Transverse colon (tissue), 4 donors: ENCODE results near the gene AP4B1. TPM values are rescaled to one million over a fixed set of nuclear protein-coding genes. Genes with fewer than 3 reads are reported as not detected.
A peak's percentile ranks its signal among the peaks of the same experiment; 100 is the strongest.

Experiments
- DNase-seq: peaks from one replicate; pipeline ENCODE4 v3.0.0-alpha.2; 2019
- H3K27ac ChIP-seq, 4 donors: fragments of 200-600 bp; sonication (generic); 2 replicates each; pipeline ENCODE4 v1.5.1; 2016 to 2018; ENCODE audit warnings: inconsistent platforms in 4 of 4
- H3K27me3 ChIP-seq: fragments of 200-600 bp; sonication (generic); 2 replicates; pipeline ENCODE4 v1.5.1; 2017; ENCODE audit warnings: inconsistent platforms
- H3K36me3 ChIP-seq, 4 donors: fragments of 200-600 bp; sonication (generic); 2 replicates each; pipeline ENCODE4 v1.5.1; 2017 to 2019; ENCODE audit warnings: inconsistent platforms in 4 of 4
- H3K4me1 ChIP-seq, 4 donors: fragments of 200-600 bp; sonication (generic); 2 replicates each; pipeline ENCODE4 v1.5.1; 2017 to 2020; ENCODE audit warnings: inconsistent platforms in 4 of 4
- H3K4me3 ChIP-seq, 4 donors: fragments of 200-600 bp; sonication (generic); 1 replicate in 1 of 4; 2 replicates in 3 of 4; pipeline versions ENCODE4 v1.5.1 to v1.6.1; 2017 to 2019; ENCODE audit warnings: inconsistent platforms in 4 of 4
- H3K9me3 ChIP-seq, 2 donors: fragments of 200-600 bp; sonication (generic); 2 replicates each; pipeline ENCODE4 v1.5.1; 2017 to 2019; ENCODE audit warnings: inconsistent platforms in 2 of 2
- EP300 ChIP-seq: sonication (generic); formaldehyde crosslinking; IDR thresholded peaks from one replicate; pipeline ENCODE4 v1.6.1; 2017; ENCODE audit warnings: antibody characterized with exemption, low read depth
- POLR2A ChIP-seq: fragments of 450-650 bp; IDR thresholded peaks from one replicate; pipeline ENCODE4 v1.6.1; 2016; ENCODE audit warnings: antibody characterized with exemption, mild to moderate bottlenecking, moderate library complexity
- POLR2AphosphoS5 ChIP-seq, 3 donors: sonication (generic); formaldehyde crosslinking; IDR thresholded peaks; one replicate each; pipeline ENCODE4 v1.6.1; 2016; ENCODE audit warnings: antibody characterized with exemption in 3 of 3
- WGBS, 2 donors: methylation state at CpG; one replicate each; pipeline ENCODE4 v1.1.5; 2018; ENCODE audit warnings: low coverage in 1 of 2; 5-methylcytosine and 5-hydroxymethylcytosine counted together
- in situ Hi-C, 4 donors: fragments of 200-750 bp; cut with MboI; loops; one replicate each; pipeline versions ENCODE4 v1.15.0 to v1.15.1; 2017; ENCODE audit warnings: low sequenced_read_pairs in 3 of 4, low pct_ligation_motif_present in 1 of 4, low pct_unique_long_range_greater_than_20kb in 1 of 4
- intact Hi-C: fragments of 100-400 bp; cut with DNase I; formaldehyde crosslinking; loops from one replicate; pipeline ENCODE4 v1.15.1; 2023; ENCODE audit warnings: low total_unique reads
- total RNA-seq, 4 donors: library from RNA; depleted of rRNA; stranded (reverse); fragments of >200 nt; gene quantifications; one replicate each; pipeline ENCODE4 v1.1.0, GENCODE V29; 2016
- TF ChIP-seq, protein P1 (sequence below), 5 experiments: fragments of 200-600 bp in 3 of 5; fragments of 450-650 bp in 2 of 5; sonication (generic) in 3 of 5; IDR thresholded peaks; 1 replicate in 2 of 5; 2 replicates in 3 of 5; pipeline ENCODE4 v1.5.1; 2016 to 2017; ENCODE audit warnings: antibody characterized with exemption in 5 of 5, inconsistent platforms in 3 of 5, mild to moderate bottlenecking in 2 of 5, moderate library complexity in 1 of 5

AP4B1 gene
- total RNA-seq, 4 donors from 2014 or later, result 7.2 to 37.2 (median 16.5) TPM

- intact Hi-C loops (loop anchor here (1.0 kb wide), 1 partner anchor 25 kb away; the partner anchor contains the start of gene DCLRE1B), in situ Hi-C loops (loop anchor here in 1 of 4 donors (25.0 kb wide), 1 partner anchor 93 kb away; no protein-coding TSS in a partner anchor)
- Histone ChIP-seq H3K4me1 (peaks cover 26 to 51% (median 40%) of the 10 kb centered on the region in 4 donors), H3K9me3 (no peaks in the 10 kb centered on the region), H3K4me3 (peak overlapping the region; percentile 86 to 99 (median 89)), H3K27me3 (no peaks in the 10 kb centered on the region), H3K27ac (peak overlapping the region; percentile 95 to 99 (median 98)), H3K36me3 (no peaks in the 10 kb centered on the region)
- TF ChIP-seq EP300, result no peak
- peak in 1 of 3 donors; percentile 9 for TF ChIP-seq POLR2AphosphoS5 (IDR thresholded peaks at IDR 0.05)
- peak; percentile 42 for TF ChIP-seq POLR2A
- TF ChIP-seq, protein P1, sequence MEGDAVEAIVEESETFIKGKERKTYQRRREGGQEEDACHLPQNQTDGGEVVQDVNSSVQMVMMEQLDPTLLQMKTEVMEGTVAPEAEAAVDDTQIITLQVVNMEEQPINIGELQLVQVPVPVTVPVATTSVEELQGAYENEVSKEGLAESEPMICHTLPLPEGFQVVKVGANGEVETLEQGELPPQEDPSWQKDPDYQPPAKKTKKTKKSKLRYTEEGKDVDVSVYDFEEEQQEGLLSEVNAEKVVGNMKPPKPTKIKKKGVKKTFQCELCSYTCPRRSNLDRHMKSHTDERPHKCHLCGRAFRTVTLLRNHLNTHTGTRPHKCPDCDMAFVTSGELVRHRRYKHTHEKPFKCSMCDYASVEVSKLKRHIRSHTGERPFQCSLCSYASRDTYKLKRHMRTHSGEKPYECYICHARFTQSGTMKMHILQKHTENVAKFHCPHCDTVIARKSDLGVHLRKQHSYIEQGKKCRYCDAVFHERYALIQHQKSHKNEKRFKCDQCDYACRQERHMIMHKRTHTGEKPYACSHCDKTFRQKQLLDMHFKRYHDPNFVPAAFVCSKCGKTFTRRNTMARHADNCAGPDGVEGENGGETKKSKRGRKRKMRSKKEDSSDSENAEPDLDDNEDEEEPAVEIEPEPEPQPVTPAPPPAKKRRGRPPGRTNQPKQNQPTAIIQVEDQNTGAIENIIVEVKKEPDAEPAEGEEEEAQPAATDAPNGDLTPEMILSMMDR (IDR thresholded peaks at IDR 0.05), result peak in 1 of 5 experiments; percentile 25
- 0% methylated on average over 35 of the region's 64 CpGs; no CpG with 5 or more reads in 1 of the 2 donors for WGBS, 2 donors
- DNase-seq, result peak; percentile 64
These were observed 25.3 kb upstream of the AP4B1 start for GRCh38 chr1:113929750-113930498.

GRCh38 chr1:113928941-113929749, 24.5 kb upstream of the AP4B1 start, which contains the start of gene HIPK1:
TSS of gene HIPK1 (plus strand) at chr1:113929324.
- peak within 1 kb of the TSS; percentile 86 to 99 (median 89) for H3K4me3 ChIP-seq
- H3K4me1 ChIP-seq, result peaks cover 26 to 49% (median 40%) of the 10 kb centered on the region in 4 donors
- peak; percentile 75 for TF ChIP-seq POLR2A
- TF ChIP-seq, protein P1 (IDR thresholded peaks at IDR 0.05), result peak in 2 of 5 experiments; percentile 36 to 45
- no peak for TF ChIP-seq EP300
- peak; percentile 81 to 90 (median 87) for TF ChIP-seq POLR2AphosphoS5 (IDR thresholded peaks at IDR 0.05)
- in situ Hi-C loops, result loop anchor here in 1 of 4 donors (25.0 kb wide), 1 partner anchor 92 kb away; no protein-coding TSS in a partner anchor
- intact Hi-C loops, result loop anchor here (1.0 kb wide), 1 partner anchor 24 kb away; the partner anchor contains the start of gene DCLRE1B
- DNase-seq, result peak; percentile 95
- H3K27ac ChIP-seq, result peak within 1 kb of the TSS; percentile 95 to 99 (median 98)
- 0 to 1% methylated on average over 2 to 50 of the region's 61 CpGs for WGBS, 2 donors
- no peaks in the 10 kb centered on the region for H3K9me3 ChIP-seq
- H3K36me3 ChIP-seq, result no peaks in the 10 kb centered on the region
- H3K27me3 ChIP-seq, result no peaks in the 10 kb centered on the region

DNA sequence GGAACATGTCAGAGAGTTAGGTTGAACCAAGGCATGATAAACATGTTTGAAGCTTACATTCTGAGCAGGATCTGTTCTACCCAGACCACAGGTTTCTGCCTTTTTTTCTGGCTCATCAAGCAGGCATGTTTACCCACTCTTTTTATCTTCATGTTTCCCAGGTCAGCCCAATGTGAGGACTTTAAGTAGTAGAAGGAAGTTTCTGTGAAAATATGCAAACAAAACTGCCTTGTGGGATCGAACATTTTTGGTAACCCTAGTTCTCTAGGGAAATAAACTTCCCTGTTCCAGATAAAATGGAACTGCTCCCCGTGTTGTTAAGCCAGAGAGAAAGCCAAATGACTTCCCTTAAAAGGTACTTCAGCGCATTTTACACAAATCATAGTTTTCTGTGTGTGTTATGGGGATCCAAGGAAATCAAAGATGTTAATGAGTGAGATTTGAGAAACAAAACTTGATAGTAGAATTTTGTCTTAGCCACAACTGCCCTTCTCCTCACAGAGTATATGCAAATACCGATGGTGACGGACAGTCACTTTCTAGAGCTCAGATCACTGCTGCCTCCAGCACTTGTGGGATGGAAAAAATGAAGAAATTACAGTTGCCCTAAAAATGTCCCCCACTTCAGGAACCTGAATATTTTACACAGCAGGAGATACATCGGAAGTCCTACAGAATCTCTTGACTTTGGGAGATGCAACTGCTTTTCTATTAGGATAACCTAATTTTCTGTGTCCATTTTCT, 23.8 kb upstream of the AP4B1 start:
- intact Hi-C loops (no loop called here), in situ Hi-C loops (loop anchor here in 1 of 4 donors (25.0 kb wide), 1 partner anchor 91 kb away; no protein-coding TSS in a partner anchor)
- DNase-seq, result no peak

More for the DNA sequence above, 23.8 kb upstream of the AP4B1 start:
- Histone ChIP-seq H3K4me3 (peak overlapping the region; percentile 86 to 99 (median 89)), H3K27me3 (no peaks in the 10 kb centered on the region), H3K9me3 (no peaks in the 10 kb centered on the region), H3K27ac (peak overlapping the region; percentile 95 to 99 (median 98)), H3K36me3 (no peaks in the 10 kb centered on the region), H3K4me1 (peaks cover 19 to 41% (median 38%) of the 10 kb centered on the region in 4 donors)
- TF ChIP-seq, protein P1 (IDR thresholded peaks at IDR 0.05), result no peak
- no peak for TF ChIP-seq POLR2A
- no peak for TF ChIP-seq EP300
- TF ChIP-seq POLR2AphosphoS5 (IDR thresholded peaks at IDR 0.05), result no peak
- 6 to 12% methylated on average over 4 to 6 of the region's 6 CpGs for WGBS, 2 donors
